ENCODE data around the gene TBC1D17.
A peak's percentile ranks its signal among the peaks of the same experiment; 100 is the strongest.

TBC1D17 gene

GRCh38 chr19:49894011-49894664, 16.6 kb downstream of the TBC1D17 start:
- DNase-seq (ENCODE audit: low spot score): no peak

- DNase-seq (ENCODE audit: low spot score): no peak
These were observed 17.5 kb downstream of the TBC1D17 start for GRCh38 chr19:49894879-49895565.

GRCh38 chr19:49895566-49896297, 18.2 kb downstream of the TBC1D17 start:
- DNase-seq (ENCODE audit: low spot score): no peak

GRCh38 chr19:49896863-49897621, 19.5 kb downstream of the TBC1D17 start, which contains the start of gene IL4I1:
Gene IL4I1 (minus strand): TSS chr19:49896887. CDS start chr19:49896160, 727 bp downstream.
- peak; percentile 32 for DNase-seq (ENCODE audit: low spot score)

GRCh38 chr19:49904136-49904535, 26.6 kb downstream of the TBC1D17 start:
- DNase-seq (ENCODE audit: low spot score): no peak

- no peak for DNase-seq (ENCODE audit: low spot score)
These were observed 29.5 kb downstream of the TBC1D17 start for GRCh38 chr19:49906879-49907564.

GRCh38 chr19:49907745-49908446, 30.4 kb downstream of the TBC1D17 start:
- no peak for DNase-seq (ENCODE audit: low spot score)

GRCh38 chr19:49908480-49909420, 31.2 kb downstream of the TBC1D17 start:
- DNase-seq (ENCODE audit: low spot score): no peak

GRCh38 chr19:49910179-49910578, 32.7 kb downstream of the TBC1D17 start:
- DNase-seq (ENCODE audit: low spot score): no peak

- DNase-seq (ENCODE audit: low spot score): no peak
These were observed 34.1 kb downstream of the TBC1D17 start for GRCh38 chr19:49911381-49912145.

GRCh38 chr19:49912965-49913685, 35.6 kb downstream of the TBC1D17 start:
- DNase-seq (ENCODE audit: low spot score): no peak

GRCh38 chr19:49913720-49914119, 36.2 kb downstream of the TBC1D17 start:
- DNase-seq (ENCODE audit: low spot score): no peak

GRCh38 chr19:49915271-49915670, 37.8 kb downstream of the TBC1D17 start:
- DNase-seq (ENCODE audit: low spot score): no peak

GRCh38 chr19:49916839-49917733, 39.6 kb downstream of the TBC1D17 start:
- DNase-seq (ENCODE audit: low spot score): no peak

- DNase-seq (ENCODE audit: low spot score): no peak
These were observed 40.6 kb downstream of the TBC1D17 start for GRCh38 chr19:49918089-49918488.

GRCh38 chr19:49920624-49921363, 43.3 kb downstream of the TBC1D17 start:
- no peak for DNase-seq (ENCODE audit: low spot score)
